HG02798 (cell line): ENCODE data around the gene WDR62.

Experiments used
- ATAC-seq: cut with Tn5 transposase; IDR thresholded peaks from one replicate; pipeline ENCODE4 v1.9.1; 2021; ENCODE audit warnings: mild to moderate bottlenecking; ENCODE audit not compliant: unreplicated experiment, poor library complexity

WDR62 gene

DNA sequence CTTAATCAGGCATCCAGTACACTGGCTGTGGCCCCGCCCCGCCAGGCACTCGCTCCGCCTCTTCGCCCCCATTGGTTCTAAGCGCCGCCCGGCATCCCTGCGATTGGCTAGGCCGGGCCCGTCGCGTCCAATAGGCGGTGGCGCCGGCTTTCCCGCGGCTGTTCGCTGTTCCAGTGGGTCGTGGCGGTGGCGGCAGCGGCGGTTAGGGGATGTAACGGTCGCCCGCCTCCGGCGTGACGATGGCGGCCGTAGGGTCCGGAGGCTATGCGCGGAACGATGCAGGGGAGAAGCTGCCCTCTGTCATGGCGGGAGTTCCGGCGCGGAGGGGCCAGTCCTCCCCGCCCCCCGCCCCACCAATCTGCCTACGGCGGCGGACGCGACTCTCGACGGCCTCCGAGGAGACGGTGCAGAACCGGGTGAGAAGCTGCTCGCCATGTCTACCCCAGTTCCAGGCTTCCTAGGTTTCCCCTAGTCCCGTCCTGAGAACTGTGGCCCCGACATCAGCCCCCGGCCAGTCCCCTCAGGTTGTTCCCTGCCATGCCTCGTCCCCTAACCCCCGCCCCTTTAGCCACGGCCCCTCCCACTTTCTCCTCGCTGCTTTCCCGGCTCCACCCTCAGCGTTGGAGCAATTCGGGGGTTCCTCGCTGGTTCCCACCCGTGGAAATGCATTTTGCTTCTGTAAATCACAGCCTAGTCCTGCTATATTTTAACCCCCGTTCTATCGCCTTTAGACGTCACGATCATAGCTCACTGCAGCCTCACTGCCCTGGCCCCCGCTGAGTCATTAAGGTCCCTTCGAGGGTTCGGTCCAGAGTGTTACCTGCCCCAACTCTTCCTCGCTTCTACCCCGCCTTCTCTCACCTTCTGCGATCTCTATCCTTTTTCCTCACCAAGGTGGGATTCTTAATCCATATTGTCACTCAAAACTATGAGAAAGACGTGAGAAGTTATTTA lies at the start of gene WDR62:
TSS of gene WDR62 (plus strand) at position 165 of the 954 bp plus-strand sequence. CDS start at position 240, 75 bp downstream.
- ATAC-seq: peak; percentile 80

DNA sequence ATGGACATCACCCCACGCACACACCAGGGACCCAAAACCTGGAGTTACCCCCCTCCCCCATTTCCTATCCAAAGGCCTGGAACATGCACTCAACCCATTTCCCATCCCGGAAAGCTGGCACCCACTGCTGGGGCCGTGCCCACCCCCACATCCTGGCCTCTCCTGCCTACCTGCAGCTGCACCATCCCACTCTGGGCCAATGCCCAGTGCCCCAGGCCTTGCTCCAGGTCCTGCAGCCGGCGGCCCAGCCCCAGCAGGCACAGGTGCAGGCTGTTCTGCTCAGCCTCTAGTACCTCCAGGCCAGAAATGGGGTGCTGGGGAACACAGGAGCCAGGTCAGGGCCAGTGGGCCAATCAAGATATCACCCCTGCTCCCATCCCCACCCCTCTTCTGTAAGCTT lies 47.7 kb upstream of the WDR62 start:
- no peak for ATAC-seq

DNA sequence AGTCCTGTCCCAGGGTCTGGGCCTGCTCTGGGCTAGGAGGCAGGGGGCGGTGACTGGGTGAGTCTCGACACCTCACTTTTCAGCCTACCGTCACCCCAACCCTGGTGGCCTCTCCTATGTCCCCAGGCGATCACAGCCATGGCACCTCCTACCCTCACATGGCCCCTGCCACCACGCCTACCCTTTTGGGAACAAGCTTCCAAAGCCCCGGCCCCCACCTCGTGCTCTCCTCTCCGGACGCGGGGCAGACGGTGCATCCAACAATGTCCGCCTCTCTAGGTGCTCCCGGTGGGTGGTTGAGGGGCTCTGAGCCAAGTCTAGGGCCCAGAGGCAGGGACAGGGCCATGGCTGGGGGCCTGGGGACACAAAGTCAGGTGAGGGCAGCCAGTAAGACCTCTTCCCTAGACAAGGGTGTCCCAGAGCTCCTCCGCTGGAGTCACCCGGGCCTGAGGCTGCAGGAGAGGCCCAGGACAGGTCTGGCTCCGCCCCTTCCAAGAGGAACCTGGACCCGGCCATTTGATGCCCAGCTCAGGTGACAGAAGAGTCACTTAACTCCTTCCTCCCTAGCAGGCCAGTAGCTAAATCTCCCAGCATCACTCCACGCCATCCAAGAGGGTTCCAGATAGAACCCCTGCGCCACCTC lies 46.2 kb upstream of the WDR62 start, which contains the start of gene SYNE4:
TSS of gene SYNE4 (minus strand) at position 478 of the 643 bp plus-strand sequence. CDS start at position 346, 132 bp downstream.
- no peak for ATAC-seq

DNA sequence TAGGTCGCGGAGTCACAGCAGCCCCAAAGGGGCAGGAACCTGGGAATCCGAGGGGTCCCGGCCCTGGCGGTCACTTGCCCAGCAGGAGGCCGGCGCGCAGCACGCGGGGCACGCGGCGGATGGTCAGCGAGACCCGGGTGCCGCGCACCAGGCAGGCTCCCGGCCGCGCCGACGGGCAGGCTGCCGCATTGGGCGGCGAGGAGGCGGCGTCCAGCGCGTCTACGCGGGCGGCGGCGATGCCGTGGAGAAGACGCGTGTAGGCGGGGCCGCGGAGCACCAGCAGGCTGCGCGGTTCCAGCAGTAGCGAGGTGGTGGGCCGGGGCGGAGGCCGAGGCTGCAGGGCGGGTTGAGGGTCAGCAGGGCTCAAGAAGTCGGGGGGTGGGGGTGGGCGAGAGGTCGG lies 45.5 kb upstream of the WDR62 start:
- ATAC-seq: no peak

GRCh38 chr19:36009633-36010379 lies 44.9 kb upstream of the WDR62 start:
- ATAC-seq: no peak

DNA sequence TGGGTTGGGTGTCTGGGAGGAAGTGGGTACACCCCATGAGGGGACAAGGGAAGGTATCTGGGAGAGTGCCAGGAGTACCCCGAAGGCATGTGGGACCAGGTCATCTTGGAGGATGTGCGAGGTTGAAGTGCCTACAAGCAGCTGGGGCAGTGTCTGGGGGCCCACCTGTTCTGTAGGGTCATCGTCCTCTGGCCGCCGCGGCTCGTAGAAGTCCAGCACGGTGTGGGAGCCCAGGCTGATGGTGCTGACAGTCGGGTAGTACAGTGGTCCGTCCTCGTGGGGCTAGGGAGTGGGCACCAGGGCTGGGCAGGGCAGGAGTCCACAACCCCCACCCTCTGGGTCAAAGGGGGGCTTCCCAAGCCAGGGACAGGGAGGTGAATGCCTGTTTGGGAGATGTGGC lies 44.3 kb upstream of the WDR62 start:
- ATAC-seq: no peak

- no peak for ATAC-seq
These were observed 41.3 kb upstream of the WDR62 start for GRCh38 chr19:36013280-36014011.

- peak; percentile 98 for ATAC-seq
These were observed 40.4 kb upstream of the WDR62 start, which contains the start of gene ALKBH6 for GRCh38 chr19:36014012-36014924. TSS of gene ALKBH6 (minus strand) at chr19:36014213. CDS start at chr19:36013397, 816 bp downstream.

DNA sequence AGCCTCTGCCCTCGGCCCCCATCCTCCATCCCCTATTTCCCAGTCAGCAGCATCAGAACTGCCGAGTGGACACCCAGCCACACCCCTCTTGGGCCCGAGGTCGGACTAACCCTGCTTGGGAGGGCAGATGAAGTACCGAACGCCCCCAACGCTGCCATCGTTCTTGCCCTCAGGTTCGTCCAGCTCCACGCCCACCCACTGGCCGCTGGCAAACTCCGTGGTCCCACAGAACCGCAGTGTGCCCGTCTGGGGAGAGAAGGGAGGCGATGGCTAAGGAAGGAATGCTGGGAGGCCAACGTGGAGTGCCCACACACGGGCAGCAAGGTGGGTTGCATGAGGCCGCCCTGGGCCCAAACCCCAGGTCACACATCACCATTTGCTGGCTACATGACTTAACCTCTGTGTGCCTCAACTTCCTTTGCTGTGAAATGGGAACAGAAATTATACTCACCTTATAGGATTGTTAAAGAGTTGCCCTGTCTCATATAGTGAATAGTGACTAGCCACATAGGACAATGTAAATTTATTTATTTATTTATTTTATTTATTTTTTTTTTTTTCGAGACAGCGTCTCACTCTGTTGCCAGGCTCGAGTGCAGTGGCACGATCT lies 35.5 kb upstream of the WDR62 start:
- no peak for ATAC-seq

DNA sequence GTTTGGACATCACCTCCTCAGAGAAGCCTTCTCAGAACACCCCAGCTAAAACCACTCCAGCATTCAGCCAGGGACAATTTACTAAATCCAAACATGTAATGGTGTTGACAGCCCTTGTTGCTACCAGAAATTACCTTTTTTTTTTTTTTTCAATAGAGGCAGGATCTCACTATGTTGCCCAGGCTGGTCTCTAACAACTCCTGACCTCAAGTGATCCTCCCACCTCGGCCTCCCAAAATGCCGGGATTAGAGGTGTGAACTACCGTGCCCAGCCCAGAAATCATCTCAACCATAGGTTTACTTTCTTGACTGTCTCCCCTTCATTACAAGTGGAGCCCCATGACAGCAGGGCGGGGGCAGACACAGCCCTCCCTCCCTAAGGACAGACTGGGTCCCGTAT lies 31.3 kb upstream of the WDR62 start:
- no peak for ATAC-seq

DNA sequence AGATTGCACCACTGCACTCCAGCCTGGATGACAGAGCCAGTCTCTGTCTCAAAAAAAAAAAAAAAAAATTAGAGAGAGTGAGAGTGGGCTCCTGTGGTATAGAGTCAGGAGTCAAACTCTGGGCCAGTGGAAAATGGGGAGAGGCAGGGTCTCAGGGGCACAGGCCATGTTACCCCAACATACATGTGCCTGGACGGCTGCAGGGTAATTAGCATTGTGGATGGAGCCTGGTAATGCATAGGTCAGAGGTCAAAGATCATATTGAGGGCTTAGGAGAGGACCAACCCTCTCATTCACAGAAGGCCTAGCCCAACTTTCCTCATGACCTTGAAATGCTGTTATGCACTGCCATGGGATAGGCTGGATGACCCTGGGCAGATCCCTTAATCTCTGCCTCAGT lies 29.2 kb upstream of the WDR62 start:
- no peak for ATAC-seq

DNA sequence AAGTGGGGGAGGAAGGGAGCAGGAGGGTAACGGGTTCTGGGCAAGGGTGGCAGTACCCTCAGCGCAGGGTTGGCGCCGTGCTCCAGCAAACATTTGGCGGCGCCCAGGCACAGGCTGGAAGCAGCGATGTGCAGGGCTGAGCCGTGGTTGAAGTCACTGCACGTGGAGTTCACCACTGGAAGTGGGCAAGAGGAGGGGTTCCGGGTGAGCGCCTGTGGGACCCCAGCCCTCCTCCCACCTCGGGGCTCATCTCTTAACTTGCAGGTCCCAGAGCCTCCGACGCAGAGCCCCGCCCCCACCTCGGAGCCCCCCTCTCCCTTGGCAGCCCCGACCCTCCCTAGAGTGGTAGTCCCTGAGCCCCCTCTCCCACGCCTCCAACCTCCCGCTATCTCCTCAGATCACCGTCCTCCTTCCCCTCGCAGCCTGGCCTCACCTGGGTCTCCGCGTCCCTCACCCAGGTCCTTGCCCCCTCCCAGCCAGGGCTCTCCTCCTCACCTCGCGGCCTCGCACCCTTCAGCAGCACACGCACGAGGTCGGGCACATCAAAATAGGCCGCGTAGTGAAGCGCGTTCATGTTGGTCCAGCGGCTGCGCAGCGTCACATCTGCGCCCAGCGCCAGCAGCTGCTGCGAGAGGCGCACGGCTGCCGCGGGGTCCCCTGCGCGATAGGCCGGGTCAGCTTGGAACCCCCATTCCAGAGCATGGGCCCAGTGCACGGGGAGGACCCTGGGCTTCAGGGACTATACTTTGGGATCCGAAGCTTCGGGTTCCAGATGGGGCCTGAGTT lies 28.4 kb upstream of the WDR62 start:
- ATAC-seq: no peak

- ATAC-seq: no peak
These were observed 27.0 kb upstream of the WDR62 start for GRCh38 chr19:36027696-36028095.

GRCh38 chr19:36028313-36029041 lies 26.2 kb upstream of the WDR62 start:
- no peak for ATAC-seq

DNA sequence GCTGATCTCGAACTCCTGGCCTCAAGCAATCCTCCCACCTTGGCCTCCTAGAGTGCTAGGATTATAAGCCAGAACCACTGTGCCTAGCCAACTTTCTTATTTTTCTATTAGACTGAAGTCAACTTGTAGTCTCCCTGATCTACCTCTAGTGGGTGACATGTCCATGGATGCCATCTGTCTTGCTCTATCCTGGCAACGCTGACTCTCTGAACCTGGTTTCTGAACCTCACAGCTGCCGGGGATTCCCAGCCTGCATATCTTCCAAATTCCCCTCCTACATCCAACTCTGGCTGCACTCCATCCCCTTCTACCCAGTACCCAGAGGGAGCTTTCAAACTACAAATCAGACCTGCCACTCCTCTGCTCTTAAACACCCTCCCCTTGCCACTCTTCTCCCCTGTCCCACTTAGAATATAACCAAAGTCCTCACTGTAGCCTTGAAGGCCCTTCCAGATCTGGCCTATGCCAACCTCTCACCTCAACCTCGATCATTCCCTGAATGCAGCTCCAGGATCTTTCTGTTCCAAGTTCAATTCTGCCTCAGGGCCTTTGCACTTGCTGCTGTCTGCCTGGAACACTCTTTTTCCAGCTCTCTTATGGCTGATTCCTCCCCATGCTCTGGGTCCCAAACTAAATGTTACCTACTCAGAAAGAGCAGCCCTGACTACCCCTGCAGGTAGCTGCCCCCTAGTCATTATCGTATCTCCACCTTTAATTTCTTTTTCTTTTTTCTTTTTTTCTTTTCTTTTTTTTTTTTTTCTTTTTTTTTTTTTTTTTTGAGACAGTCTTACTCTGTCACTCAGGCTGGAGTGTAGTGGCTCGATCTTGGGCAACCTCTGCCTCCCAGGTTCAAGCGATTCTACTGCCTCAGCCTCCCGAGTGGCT lies 24.2 kb upstream of the WDR62 start:
- no peak for ATAC-seq

DNA sequence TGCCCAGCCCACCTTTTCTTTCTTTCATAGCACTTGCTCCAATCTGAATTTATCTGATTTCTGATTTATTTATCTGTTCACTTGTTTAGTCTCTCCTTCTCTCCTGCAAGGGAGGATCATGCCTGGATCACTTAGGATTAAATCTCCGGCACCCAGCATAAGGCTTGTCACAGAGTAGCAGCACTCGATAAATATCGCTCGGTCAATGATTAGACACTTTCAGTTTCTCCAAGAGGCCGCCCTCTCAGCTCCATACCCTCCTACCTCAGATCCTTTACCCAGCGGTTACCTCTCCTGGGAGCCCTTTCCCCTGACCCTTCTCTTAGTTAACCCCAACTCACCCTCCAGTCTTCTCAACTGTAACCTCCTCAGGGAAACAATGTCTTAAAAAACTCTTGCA lies 23.4 kb upstream of the WDR62 start:
- no peak for ATAC-seq
